SU-DHL-6 (cell line): ENCODE data around the gene TRMU.

Source experiments
- EZH2phosphoT487 ChIP-seq: fragments of 200-600 bp; sonication (generic), shearing (Covaris generic); conservative IDR thresholded peaks from 2 replicates; pipeline ENCODE4 v1.6.1; 2018; ENCODE audit warnings: mild to moderate bottlenecking, antibody characterized with exemption, low read length, moderate library complexity, mixed read lengths
- TF ChIP-seq, protein P1 (sequence below): fragments of 200-600 bp; sonication (generic); IDR thresholded peaks from one replicate; pipeline ENCODE4 v1.5.1; 2017; ENCODE audit warnings: antibody characterized with exemption, mild to moderate bottlenecking, low read length, moderate library complexity; ENCODE audit not compliant: insufficient read depth, poor library complexity, severe bottlenecking

DNA sequence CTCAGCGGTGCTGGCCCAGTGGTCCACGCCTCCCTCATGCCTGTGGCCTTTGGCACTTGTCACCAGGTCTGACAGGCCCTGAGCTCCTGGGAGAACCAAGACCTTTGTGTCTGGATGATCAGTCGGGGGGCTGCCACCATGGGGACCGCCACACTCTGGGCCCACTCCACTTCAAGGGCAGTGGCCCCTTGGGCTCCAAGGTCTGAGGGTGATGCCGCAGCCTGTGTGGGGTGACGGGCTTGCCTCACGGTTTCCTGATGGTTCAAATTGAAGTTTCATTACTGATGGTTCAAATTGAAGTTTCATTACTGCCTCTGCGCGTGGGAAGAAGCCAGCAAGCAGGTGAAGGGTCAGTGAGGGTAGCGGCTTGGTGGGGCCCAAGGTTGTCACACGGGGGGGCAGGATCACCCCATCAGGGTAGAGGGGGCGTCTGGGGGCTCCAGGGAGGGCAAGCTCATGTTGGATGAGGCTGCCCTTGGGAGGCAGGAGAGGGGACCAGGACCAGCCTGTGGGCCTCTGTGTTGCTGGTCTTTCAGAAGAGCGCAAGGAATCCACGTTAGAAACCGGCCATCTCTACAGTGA lies 27.5 kb downstream of the TRMU start:
- TF ChIP-seq, protein P1, sequence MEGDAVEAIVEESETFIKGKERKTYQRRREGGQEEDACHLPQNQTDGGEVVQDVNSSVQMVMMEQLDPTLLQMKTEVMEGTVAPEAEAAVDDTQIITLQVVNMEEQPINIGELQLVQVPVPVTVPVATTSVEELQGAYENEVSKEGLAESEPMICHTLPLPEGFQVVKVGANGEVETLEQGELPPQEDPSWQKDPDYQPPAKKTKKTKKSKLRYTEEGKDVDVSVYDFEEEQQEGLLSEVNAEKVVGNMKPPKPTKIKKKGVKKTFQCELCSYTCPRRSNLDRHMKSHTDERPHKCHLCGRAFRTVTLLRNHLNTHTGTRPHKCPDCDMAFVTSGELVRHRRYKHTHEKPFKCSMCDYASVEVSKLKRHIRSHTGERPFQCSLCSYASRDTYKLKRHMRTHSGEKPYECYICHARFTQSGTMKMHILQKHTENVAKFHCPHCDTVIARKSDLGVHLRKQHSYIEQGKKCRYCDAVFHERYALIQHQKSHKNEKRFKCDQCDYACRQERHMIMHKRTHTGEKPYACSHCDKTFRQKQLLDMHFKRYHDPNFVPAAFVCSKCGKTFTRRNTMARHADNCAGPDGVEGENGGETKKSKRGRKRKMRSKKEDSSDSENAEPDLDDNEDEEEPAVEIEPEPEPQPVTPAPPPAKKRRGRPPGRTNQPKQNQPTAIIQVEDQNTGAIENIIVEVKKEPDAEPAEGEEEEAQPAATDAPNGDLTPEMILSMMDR, result no peak
- no peak for TF ChIP-seq EZH2phosphoT487
